HUES6 (cell line): Measurements from ENCODE around the gene MPP3.

Experiments
- H3K27ac ChIP-seq: 2 replicates; pipeline ENCODE4 v1.7.0; 2013; ENCODE audit warnings: low read depth, mild to moderate bottlenecking, low read length, inconsistent platforms
- H3K27me3 ChIP-seq: 2 replicates; pipeline ENCODE4 v1.6.1; 2013; ENCODE audit warnings: low read length; ENCODE audit not compliant: control insufficient read depth, insufficient read depth
- H3K36me3 ChIP-seq: 2 replicates; pipeline ENCODE4 v1.6.1; 2013; ENCODE audit warnings: low read length; ENCODE audit not compliant: control insufficient read depth, insufficient read depth
- H3K4me1 ChIP-seq: 2 replicates; pipeline ENCODE4 v1.6.1; 2013; ENCODE audit warnings: low read length; ENCODE audit not compliant: control insufficient read depth, insufficient read depth
- H3K4me3 ChIP-seq: 2 replicates; pipeline ENCODE4 v1.5.1; 2013; ENCODE audit warnings: low read depth, low read length
- H3K9ac ChIP-seq: one replicate; pipeline ENCODE4 v1.6.1; 2013; ENCODE audit warnings: mild to moderate bottlenecking, low read length
- H3K9me3 ChIP-seq: 2 replicates; pipeline ENCODE4 v1.6.1; 2013; ENCODE audit warnings: low read depth, low read length; ENCODE audit not compliant: control insufficient read depth, insufficient read depth

Gene MPP3

GRCh38 chr17:43857957-43858600 lies 25.1 kb upstream of the MPP3 start:
- Histone ChIP-seq H3K36me3 (no peaks in the 10 kb centered on the region), H3K4me3 (no peak overlapping the region), H3K27ac (no peak overlapping the region), H3K4me1 (peaks cover 5% of the 10 kb centered on the region; the same call in 1 of the 2 replicates), H3K9me3 (no peaks in the 10 kb centered on the region), H3K27me3 (no peaks in the 10 kb centered on the region; the same call in 1 of the 2 replicates), H3K9ac (no peak overlapping the region)

- Histone ChIP-seq H3K4me3 (no peak overlapping the region), H3K9me3 (no peaks in the 10 kb centered on the region), H3K36me3 (no peaks in the 10 kb centered on the region), H3K27ac (no peak overlapping the region), H3K27me3 (no peaks in the 10 kb centered on the region; the same call in 1 of the 2 replicates), H3K9ac (no peak overlapping the region), H3K4me1 (peaks cover 5% of the 10 kb centered on the region; the same call in 1 of the 2 replicates)
Measured at GRCh38 chr17:43857141-43857540, 24.2 kb upstream of the MPP3 start.

DNA sequence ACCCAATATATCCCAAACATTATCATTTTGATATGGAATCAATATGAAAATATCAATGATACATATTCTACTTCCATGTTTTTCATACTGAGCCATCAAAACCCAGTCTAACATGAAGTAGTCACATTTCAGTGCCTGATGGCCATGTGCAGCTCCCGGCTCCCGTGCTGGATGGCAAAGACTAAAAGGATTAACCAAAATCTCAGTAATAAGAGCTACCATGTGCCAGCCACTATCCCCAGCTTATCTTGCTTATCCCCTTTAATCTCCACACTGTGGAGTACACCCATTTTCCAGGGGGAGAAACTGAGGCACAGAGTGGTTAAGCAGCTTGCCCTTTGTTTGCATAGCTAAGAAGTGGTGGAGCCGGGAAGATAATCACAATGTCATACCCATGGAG lies 23.2 kb upstream of the MPP3 start:
- H3K9me3 ChIP-seq: no peaks in the 10 kb centered on the region
- H3K4me1 ChIP-seq: peaks cover 5% of the 10 kb centered on the region; the same call in 1 of the 2 replicates
- no peaks in the 10 kb centered on the region; the same call in 1 of the 2 replicates for H3K27me3 ChIP-seq
- no peak overlapping the region for H3K27ac ChIP-seq
- H3K9ac ChIP-seq: no peak overlapping the region
- H3K4me3 ChIP-seq: no peak overlapping the region
- H3K36me3 ChIP-seq: no peaks in the 10 kb centered on the region

DNA sequence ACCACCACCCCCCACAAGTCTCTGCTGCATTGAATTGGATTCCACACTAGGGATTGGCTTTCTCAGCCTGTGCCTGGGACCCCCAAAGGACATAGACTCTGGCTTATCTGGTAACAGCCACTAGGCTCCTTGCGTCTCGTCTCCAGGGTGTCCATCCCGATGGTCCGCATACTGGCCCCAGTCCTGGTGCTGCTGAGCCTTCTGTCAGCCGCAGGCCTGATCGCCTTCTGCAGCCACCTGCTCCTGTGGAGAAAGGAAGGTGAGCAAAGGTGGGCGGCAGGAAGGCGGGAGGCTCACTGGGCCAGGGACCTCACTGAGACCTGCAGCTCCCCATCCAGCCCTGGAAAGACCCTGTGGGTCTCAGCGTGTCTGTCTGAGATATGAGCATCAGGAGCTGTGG lies 22.1 kb upstream of the MPP3 start:
- H3K4me3 ChIP-seq: no peak overlapping the region
- no peak overlapping the region for H3K27ac ChIP-seq
- H3K36me3 ChIP-seq: no peaks in the 10 kb centered on the region
- no peaks in the 10 kb centered on the region; the same call in 1 of the 2 replicates for H3K27me3 ChIP-seq
- peaks cover 5% of the 10 kb centered on the region; the same call in 1 of the 2 replicates for H3K4me1 ChIP-seq
- no peak overlapping the region for H3K9ac ChIP-seq
- no peaks in the 10 kb centered on the region for H3K9me3 ChIP-seq

- H3K27me3 ChIP-seq: no peaks in the 10 kb centered on the region; the same call in 1 of the 2 replicates
Measured at GRCh38 chr17:43854498-43854897, 21.6 kb upstream of the MPP3 start.

GRCh38 chr17:43853546-43853945 lies 20.6 kb upstream of the MPP3 start:
- Histone ChIP-seq H3K9ac (no peak overlapping the region), H3K4me3 (no peak overlapping the region), H3K36me3 (no peaks in the 10 kb centered on the region), H3K27me3 (peaks cover 4% of the 10 kb centered on the region; the same call in 1 of the 2 replicates), H3K9me3 (no peaks in the 10 kb centered on the region), H3K4me1 (peaks cover 5% of the 10 kb centered on the region; the same call in 1 of the 2 replicates), H3K27ac (no peak overlapping the region)

More at GRCh38 chr17:43854498-43854897, 21.6 kb upstream of the MPP3 start:
- H3K4me1 ChIP-seq: peaks cover 5% of the 10 kb centered on the region; the same call in 1 of the 2 replicates
- H3K27ac ChIP-seq: no peak overlapping the region
- no peak overlapping the region for H3K9ac ChIP-seq
- H3K36me3 ChIP-seq: no peaks in the 10 kb centered on the region
- H3K9me3 ChIP-seq: no peaks in the 10 kb centered on the region
- no peak overlapping the region for H3K4me3 ChIP-seq

- Histone ChIP-seq H3K27me3 (peaks cover 8% of the 10 kb centered on the region; the same call in 1 of the 2 replicates), H3K4me1 (no peaks in the 10 kb centered on the region), H3K9me3 (no peaks in the 10 kb centered on the region), H3K9ac (no peak overlapping the region), H3K4me3 (no peak overlapping the region), H3K27ac (no peak overlapping the region), H3K36me3 (no peaks in the 10 kb centered on the region)
Measured at GRCh38 chr17:43852571-43852970, 19.6 kb upstream of the MPP3 start.

DNA sequence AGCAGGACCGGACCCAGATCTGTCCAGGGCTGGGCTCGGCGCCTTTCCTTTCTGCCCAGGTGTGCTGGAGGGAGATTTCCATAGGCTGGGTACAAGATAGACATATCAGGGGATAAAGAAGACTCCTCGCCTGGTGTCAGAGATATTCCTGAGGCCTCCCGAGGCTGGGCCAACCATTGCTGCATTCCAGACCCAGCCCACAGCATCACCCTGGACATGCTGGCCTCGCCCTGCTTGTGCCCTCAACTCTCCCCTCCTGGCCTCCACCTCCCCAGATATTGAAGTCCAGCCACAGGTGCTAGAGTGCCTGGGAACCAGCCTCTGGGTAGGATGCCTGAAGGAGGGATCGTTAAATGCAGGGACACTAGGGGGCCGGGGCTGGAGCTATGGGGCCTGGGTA lies 16.2 kb upstream of the MPP3 start:
- Histone ChIP-seq H3K27ac (no peak overlapping the region), H3K9me3 (no peaks in the 10 kb centered on the region), H3K4me1 (peaks cover 10% of the 10 kb centered on the region), H3K4me3 (no peak overlapping the region), H3K27me3 (peaks cover 8% of the 10 kb centered on the region; the same call in 1 of the 2 replicates), H3K36me3 (no peaks in the 10 kb centered on the region), H3K9ac (no peak overlapping the region)

DNA sequence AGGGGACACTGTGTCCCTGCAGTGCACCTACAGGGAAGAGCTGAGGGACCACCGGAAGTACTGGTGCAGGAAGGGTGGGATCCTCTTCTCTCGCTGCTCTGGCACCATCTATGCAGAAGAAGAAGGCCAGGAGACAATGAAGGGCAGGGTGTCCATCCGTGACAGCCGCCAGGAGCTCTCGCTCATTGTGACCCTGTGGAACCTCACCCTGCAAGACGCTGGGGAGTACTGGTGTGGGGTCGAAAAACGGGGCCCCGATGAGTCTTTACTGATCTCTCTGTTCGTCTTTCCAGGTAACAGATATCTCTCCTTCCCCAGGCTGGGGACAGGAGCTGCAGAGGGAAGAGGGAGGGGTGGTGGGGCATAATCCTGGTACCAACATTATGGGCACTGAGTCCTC lies 15.7 kb upstream of the MPP3 start:
- no peaks in the 10 kb centered on the region for H3K9me3 ChIP-seq
- peaks cover 8% of the 10 kb centered on the region; the same call in 1 of the 2 replicates for H3K27me3 ChIP-seq
- no peak overlapping the region for H3K4me3 ChIP-seq
- no peak overlapping the region for H3K9ac ChIP-seq
- no peaks in the 10 kb centered on the region for H3K36me3 ChIP-seq
- H3K27ac ChIP-seq: no peak overlapping the region
- peaks cover 10% of the 10 kb centered on the region for H3K4me1 ChIP-seq

GRCh38 chr17:43846963-43847371 lies 14.0 kb upstream of the MPP3 start, which contains the start of gene CD300LG:
Gene CD300LG (plus strand): TSS chr17:43847176. CDS start chr17:43847217, 41 bp downstream.
- peaks cover 10% of the 10 kb centered on the region for H3K4me1 ChIP-seq
- H3K9me3 ChIP-seq: no peaks in the 10 kb centered on the region
- peak within 1 kb of the TSS; percentile 18; the same call in 1 of the 2 replicates for H3K4me3 ChIP-seq
- H3K9ac ChIP-seq: no peak within 1 kb of the TSS
- no peak within 1 kb of the TSS for H3K27ac ChIP-seq
- no peaks in the 10 kb centered on the region for H3K36me3 ChIP-seq
- H3K27me3 ChIP-seq: 0 out of 2 replicates have a peak, but pooled peaks cover 8% of the 10 kb centered on the region

DNA sequence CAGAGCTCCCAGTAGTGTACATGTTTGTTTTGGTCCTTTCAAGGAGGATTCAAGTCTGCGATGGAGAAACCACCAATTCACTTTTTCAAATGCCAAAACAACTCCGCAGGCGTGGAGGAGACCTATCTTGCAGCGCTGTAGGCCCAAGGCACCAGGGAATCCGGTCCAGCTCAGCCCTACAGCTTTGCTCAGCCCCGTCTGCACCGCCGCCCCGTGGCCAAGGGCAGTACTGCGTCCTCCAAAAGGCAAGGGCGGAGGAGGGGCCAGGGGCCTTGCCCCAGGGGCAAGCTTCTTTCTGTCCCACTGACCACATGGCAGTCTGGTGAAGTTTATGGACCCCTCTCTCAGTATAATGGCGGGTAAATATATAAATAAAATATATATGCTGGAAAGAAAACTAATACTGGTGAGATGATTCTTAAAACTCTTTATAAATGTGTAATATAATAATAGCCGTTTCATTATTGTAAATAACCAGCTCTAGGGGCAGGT lies 13.3 kb upstream of the MPP3 start:
- no peaks in the 10 kb centered on the region for H3K9me3 ChIP-seq
- no peak overlapping the region for H3K4me3 ChIP-seq
- no peak overlapping the region for H3K9ac ChIP-seq
- H3K36me3 ChIP-seq: no peaks in the 10 kb centered on the region
- H3K27me3 ChIP-seq: 0 out of 2 replicates have a peak, but pooled peaks cover 8% of the 10 kb centered on the region
- no peak overlapping the region for H3K27ac ChIP-seq
- peaks cover 10% of the 10 kb centered on the region for H3K4me1 ChIP-seq
